NB4 (cell line): ENCODE measurements around the gene PTPN6.

Experiments
- MYC ChIP-seq: IDR thresholded peaks from 2 replicates; pipeline ENCODE4 v1.6.1; 2011; ENCODE audit warnings: low read depth, low read length
- POLR2A ChIP-seq: IDR thresholded peaks from 2 replicates; pipeline ENCODE4 v1.6.1; 2011; ENCODE audit warnings: mild to moderate bottlenecking; ENCODE audit not compliant: insufficient read length; ENCODE audit errors: extremely low read depth
- TF ChIP-seq, protein P1 (sequence below): IDR thresholded peaks from one replicate; pipeline ENCODE4 v1.5.1; 2012; ENCODE audit warnings: low read depth, low read length

GRCh38 chr12:6904280-6905276, 46.6 kb upstream of the PTPN6 start, which contains the start of gene LRRC23:
- TF ChIP-seq, protein P1, sequence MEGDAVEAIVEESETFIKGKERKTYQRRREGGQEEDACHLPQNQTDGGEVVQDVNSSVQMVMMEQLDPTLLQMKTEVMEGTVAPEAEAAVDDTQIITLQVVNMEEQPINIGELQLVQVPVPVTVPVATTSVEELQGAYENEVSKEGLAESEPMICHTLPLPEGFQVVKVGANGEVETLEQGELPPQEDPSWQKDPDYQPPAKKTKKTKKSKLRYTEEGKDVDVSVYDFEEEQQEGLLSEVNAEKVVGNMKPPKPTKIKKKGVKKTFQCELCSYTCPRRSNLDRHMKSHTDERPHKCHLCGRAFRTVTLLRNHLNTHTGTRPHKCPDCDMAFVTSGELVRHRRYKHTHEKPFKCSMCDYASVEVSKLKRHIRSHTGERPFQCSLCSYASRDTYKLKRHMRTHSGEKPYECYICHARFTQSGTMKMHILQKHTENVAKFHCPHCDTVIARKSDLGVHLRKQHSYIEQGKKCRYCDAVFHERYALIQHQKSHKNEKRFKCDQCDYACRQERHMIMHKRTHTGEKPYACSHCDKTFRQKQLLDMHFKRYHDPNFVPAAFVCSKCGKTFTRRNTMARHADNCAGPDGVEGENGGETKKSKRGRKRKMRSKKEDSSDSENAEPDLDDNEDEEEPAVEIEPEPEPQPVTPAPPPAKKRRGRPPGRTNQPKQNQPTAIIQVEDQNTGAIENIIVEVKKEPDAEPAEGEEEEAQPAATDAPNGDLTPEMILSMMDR: no peak
- TF ChIP-seq POLR2A: peak; percentile 51
- TF ChIP-seq MYC: no peak
